ENCODE results near the gene CEL.

GRCh38 chr9:133107245-133107722 is 45.5 kb downstream of the CEL start:
- TF ChIP-seq CTCF (IDR thresholded peaks at IDR 0.05 in 8 of 11, conservative IDR thresholded peaks at IDR 0.05 in 3 of 11) (no peak), POLR2A (IDR thresholded peaks at IDR 0.05) (no peak)

Measured in spleen (tissue), 7 donors.